Measurements from ENCODE around the gene FAU.
A peak's percentile ranks its signal among the peaks of the same experiment; 100 is the strongest.

Gene FAU

DNA sequence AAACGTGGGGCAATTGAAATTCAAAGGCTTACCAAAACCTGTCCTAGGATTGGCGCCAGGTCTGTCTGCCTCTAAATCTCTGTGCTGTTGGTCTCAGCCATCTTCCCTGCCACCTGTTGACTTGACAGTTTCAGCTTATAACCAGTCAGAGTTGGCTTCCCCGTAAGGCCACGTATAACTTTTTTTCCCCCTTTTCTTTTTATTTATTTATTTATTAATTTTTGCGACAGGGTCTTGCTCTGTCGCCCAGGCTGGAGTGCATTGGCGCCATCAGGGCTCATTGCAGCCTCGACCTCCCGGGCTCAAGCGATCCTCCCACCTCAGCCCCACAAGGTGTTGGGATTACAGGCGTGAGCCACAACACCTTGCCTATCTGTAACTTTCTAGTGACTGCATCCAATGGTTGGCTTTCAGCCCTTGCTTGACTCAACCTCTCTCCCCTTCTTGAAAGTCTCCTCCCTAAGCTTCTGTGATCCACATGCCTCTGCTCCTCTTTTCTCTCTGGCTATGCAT is 13.8 kb upstream of the FAU start:
- no peak for DNase-seq

DNA sequence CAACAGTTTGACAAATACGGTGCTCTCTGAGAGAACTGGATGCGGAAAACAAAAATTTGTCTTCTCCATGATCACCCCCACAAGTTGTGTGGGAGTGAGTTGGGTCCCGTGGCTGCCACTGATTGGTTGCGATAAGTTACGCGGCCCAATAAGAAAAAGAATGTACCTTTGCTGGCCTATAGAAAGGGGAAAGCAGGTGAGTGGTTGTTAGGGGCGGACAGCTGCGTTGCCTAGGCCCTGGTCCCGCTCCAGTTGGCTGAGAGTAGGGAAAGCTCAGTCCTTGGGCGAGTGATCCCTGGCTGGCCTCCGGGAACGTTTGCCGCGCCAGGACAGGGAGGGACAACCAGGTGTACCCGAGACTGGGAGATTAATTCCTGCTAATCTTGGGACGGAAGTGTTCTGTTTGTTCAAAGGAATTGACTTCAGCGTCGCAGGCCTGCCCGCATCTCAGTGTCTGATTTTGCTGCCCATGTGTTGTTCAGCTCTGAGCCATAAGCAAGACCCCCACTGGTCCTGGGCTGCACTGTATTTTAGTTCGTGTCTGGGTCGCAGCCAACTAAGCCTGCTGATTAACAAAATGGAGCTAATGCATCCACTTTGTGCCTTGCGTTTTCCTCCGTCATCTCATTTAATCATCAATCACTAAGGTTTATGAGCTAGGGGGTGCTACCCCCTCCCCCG is 13.2 kb upstream of the FAU start:
- DNase-seq: peak; percentile 80

DNA sequence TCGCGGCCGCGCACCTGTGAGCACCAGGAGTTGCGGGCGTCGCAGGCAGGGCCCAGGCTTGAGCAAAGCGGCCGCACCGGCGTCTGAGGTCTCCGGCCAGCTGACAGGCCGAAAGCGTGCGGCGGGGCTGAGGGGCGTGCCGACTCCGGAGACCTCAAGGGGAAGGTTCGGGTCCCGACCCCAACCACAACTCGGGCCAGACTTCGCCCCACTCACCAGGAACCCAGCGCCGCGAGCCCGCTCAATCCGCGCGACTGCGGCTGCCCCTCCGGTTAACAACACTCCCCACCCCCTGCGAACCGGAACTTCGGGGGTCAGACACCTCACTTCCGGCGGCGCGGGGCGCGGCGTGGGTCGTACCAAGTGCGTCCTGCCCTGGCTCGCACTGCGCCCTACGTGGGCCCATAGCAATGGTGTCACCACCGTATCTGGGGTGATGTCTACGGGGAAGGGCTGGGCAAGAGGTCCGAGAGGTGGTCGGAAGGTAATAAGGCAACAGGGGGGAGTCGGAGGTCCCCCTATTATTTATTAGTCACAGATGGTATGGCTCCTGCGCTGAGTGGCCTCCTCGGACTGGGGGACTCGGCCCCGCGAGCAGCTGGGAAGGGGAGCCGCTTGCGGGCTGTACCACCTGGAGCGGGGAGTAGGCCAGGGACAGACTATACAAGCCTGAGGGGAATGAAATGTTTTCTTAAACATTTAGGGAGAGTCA is 12.5 kb upstream of the FAU start, which contains the start of gene SYVN1:
Gene SYVN1 (minus strand): TSS at position 280 of the 712 bp plus-strand sequence. CDS start 918 bp downstream, outside the sequence.
- peak; percentile 92 for DNase-seq

DNA sequence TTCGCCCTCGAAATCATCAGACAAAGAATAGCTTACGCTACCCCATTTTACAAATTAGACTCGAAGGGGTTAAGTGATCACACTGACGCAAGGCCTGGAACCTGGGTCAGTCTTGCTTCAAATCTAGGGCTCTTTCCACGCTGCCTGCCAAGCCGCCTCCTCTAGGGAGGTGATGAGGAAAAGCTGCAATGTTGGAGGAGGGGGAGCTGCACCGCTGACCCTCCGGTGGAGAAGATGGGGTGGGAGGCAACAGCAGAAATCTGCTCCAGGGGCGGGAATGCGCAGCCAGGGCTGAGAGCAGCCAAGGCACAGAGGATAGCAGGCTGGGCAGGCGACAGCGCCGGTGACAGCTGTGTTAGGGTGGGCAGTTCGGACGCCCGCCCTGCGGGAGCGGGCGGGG is 11.8 kb upstream of the FAU start:
- no peak for DNase-seq

GRCh38 chr11:65132988-65133700 is 11.2 kb upstream of the FAU start:
- DNase-seq: no peak

DNA sequence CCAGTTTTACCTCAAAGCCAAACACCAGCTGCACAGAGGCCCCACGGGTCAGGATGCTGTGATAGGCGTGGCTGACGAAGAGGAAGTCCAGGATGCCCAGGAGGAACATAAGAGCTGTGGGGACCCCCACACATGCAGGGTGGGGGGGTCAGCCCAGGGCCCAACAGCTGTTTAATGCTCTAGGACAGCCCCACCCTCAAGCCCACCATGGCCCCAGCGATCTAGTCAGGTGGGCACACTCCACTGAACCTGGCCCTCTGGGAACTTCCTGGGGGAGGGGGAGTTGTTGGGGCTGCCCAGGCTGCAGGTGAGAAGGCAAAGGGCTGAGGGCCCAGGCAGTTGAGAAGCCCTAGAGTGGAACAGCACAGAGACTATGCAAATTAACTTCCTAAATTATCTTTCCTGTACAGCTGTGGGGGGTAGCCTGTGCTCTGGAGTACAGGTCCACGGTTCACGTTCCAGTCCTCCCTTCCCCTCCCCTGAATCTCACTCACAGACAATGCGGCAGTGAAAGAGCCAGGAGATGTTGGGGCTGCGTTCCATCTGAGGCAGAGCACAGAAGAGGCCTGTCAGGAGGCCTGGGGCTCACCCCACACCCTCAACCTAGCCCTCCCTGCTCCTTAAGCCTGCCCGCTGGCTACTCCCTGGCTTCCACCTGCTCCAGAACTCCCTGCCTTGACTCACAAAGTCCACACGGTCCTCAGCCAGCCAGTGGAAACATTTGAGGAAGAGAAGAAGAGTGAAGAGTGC is 10.5 kb upstream of the FAU start:
- no peak for DNase-seq

- no peak for DNase-seq
Measured at GRCh38 chr11:65131895-65132237, 9.9 kb upstream of the FAU start.

- no peak for DNase-seq
Measured at GRCh38 chr11:65131417-65131776, 9.5 kb upstream of the FAU start.

GRCh38 chr11:65130631-65131416 is 8.9 kb upstream of the FAU start:
- no peak for DNase-seq

GRCh38 chr11:65129649-65130441 is 7.9 kb upstream of the FAU start:
- no peak for DNase-seq

DNA sequence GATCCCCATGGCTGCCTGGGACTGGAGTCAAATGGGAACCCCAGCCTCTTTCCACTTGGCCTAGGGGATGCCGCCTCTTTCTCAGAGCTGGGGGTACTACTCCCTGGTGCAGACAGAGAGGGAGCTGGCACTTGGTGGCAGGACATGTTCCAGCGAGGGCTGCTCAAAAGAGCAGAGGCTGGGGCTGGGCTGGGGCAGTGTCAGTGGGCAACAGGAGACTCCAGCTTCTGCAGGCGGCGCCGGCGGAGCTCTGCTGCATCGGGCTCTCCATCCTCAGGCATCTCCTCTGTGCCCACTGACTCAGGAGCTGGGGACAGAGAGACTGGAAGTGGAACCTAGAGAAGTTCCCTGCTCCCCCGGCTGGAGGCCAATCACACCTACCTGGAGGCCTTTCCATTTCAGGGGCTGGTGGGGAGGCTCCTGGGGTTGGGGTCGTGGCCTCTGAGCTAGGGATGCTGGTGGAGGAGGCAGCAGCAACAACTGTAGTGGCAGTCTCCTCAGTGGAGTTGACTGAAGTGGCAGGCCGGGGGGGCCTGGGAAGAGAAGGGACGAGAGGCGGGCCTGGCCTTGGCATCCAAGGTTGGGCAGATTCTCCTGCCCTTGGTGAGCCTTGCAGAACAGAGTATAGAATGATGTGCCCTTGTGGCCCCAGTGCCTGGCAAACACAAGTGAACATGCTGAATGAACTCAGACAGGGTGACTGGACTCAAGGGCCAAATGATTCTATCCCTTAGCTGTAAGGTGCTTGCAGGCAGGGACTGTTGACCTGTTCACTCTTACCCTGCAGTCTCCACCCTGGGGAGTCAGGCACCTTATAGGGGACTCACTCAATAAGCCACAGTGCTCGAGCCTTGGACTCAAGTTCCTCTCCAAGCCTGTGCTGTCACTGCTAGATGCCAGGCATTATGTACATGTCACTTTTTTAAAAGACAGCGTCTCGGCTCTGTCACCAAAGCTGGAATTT is 6.5 kb upstream of the FAU start:
- DNase-seq: no peak

DNA sequence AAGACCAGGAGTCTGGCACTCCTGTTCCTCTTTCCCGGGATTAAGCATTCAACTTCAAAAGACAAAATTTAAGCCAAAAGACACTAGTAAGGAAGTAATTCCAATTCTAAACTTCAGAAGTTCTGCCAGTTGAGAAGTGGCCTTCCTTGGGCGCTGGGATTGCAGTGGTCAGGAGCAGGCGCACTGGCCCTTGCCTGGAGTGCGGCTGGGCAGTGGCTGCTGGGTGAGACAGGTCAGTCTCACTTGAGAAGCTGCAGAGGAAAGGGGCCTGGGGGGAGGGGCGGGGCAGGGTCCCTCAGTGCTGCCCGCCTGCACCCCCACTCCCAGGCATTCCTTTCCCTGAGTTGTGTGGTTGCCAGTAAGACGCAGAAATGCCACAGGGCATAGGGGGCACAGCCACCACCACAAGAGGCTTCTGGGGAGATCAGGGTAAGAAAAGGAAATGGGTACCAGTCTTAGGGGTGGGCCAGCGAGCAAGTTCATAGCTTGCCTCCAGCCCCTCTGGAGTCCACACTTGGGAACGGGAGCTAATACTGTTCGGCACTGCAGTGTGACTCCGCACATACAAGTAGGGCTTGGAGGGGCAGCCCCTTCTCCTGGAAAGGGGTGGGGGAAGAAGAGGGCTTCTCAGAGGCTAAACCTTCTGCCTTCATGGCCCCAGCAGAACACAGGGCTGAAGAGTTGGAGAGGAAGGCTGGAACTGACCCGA is 5.7 kb upstream of the FAU start:
- DNase-seq: no peak

DNA sequence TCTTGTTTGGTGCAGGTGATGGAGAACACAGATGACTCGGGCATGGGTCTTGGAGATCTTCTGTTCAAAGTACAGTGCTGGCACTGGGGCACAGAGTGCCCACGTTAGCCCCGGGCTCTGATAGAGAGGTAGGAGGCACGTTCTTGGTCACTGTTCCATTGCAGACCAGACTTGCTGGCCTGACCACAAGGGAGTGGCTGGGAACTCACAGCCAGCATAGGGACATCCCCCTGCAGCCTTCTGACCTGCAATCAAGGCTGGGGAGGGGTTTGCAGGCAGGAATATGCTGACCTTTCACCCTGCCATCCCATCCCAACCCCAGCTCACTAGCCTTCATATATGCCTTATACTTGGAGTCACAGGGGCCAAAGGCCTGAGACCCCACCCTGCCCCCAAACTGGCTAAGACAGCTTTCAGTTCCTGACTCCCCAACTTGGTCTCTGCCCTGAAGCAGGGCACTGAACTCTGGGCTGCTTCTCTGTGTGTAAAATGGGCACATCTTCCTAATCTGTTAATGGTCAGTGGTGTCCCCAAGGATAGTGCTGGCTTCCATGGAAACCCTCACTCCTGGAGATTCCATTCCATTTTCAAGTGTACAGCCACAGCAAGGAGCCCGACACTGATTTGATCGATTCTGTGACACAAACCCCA is 4.8 kb upstream of the FAU start:
- no peak for DNase-seq

GRCh38 chr11:65125197-65126056 is 3.5 kb upstream of the FAU start:
- DNase-seq: no peak

- no peak for DNase-seq
Measured at GRCh38 chr11:65124480-65125196, 2.7 kb upstream of the FAU start.

DNA sequence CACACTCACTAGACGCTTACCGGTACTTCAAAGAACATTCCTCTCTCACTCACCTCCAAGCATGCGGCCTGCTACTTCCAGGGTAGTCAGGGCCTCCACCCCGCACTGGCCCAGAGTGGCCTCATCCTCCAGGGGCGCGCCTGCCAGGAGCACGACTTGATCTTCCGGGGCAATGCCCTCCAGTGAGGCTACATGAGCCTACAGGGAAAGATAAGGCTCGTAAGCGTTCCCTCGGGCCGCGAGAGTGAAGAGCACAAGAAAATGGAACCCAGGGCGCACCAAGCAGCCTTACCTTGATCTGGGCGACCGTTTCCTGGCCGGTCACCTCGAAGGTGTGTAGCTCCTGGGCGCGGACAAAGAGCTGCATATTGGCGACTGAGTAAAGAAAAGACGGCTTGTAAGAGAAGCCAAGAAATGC is 478 bp downstream of the FAU start:
- no peak for DNase-seq

DNA sequence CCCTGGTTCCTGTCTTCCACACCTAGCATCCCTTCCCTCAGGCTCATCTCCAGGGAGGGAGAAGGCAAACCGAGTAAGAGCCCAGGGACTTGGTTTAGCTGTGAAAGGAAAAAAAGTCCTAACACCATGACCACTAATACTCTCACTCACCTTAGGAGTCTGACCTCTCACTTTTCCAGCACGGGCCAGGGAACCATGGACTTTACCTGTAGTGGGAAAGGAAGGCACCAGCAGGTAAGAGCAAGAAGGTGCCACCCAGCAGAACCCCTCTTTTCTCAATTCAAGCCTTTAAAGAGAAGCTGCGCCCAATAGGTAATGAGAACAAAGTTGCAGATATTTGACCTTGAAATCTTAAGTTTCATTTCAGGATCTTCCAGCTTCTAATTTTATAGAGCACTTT is 1.1 kb downstream of the FAU start:
- no peak for DNase-seq

DNA sequence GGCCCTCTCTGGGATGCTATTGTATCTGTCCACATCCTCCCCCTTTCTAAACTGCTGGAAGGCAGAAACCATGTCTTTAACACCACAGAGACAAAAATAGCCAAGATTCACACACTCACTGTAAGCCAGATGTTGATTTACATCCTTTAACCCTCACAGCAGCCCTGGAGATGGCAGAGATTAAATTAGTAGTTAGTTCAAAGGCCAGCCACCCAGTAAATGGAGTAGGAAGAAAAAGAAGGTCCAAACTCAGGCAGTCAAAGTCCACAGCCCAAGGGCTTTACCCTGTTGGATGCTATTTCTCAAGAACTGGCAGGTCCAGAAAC is 2.3 kb downstream of the FAU start:
- no peak for DNase-seq

Data from activated gamma-delta T cell treated with Interleukin-2 at 50 U/mL for 16 hours (primary cell).